HepG2 (cell line): ENCODE results near the gene UBAC2. TPM values are rescaled to one million over a fixed set of nuclear protein-coding genes. Genes with fewer than 3 reads are reported as not detected.

ENCODE experiments used
- ATAC-seq: fragments of 200-7000 bp; cut with Tn5 transposase; 3 replicates; pipeline ENCODE4 v1.9.1; 2020; ENCODE audit warnings: mild to moderate bottlenecking, moderate library complexity
- BruUV-seq: library from RNA; stranded (reverse); fragments of 400-500 nt; replicated peaks from 2 replicates; lab custom pipeline; 2021; lab: Mats Ljungman, UMichigan
- CTCF ChIA-PET: fragments of 300-600 bp; formaldehyde crosslinking; extraction: SDS; loops from one replicate; lab custom pipeline; 2021; ENCODE audit warnings: low total read pairs, inconsistent platforms, low intra/inter-chr PET ratio; lab: Yijun Ruan, JAX
- POLR2A ChIA-PET: fragments of 350-600 bp; sonication (Branson Sonifier 250); formaldehyde crosslinking; loops from one replicate; lab custom pipeline; 2020; ENCODE audit warnings: antibody characterized with exemption, inconsistent platforms; lab: Yijun Ruan, JAX
- DNase-seq: peaks from one replicate; pipeline ENCODE4 v3.0.0-alpha.2; 2015; ENCODE audit warnings: low spot score
- FAIRE-seq: peaks from 3 replicates; lab custom pipeline; 2011; peaks lifted over from hg19 to GRCh38; lab: Jason Lieb, UNC
- H2AFZ ChIP-seq: one replicate; pipeline ENCODE4 v1.6.1; 2011; ENCODE audit warnings: low read length, inconsistent platforms
- H3K27ac ChIP-seq: fragments of 300-600 bp; 3 replicates; pipeline ENCODE4 v1.8.0; 2011; ENCODE audit warnings: mixed run types, mild to moderate bottlenecking, mixed read lengths, low read length, inconsistent platforms; ENCODE audit not compliant: insufficient read depth; ENCODE audit errors: extremely low read length
- H3K27me3 ChIP-seq, 2 experiments: fragments of 200-600 bp in 1 of 2; 2 replicates in 1 of 2; 3 replicates in 1 of 2; pipeline versions ENCODE4 v1.6.0 to v1.8.0; 2011; ENCODE audit warnings: low read length in 2 of 2, mild to moderate bottlenecking in 2 of 2, moderate library complexity in 2 of 2, inconsistent platforms in 1 of 2; ENCODE audit not compliant: insufficient read depth in 2 of 2, control insufficient read depth in 1 of 2
- H3K36me3 ChIP-seq, 2 experiments: fragments of 200-600 bp in 1 of 2; replicated peaks in 1 of 2; 2 replicates in 1 of 2; 3 replicates in 1 of 2; pipeline versions ENCODE4 v1.5.1 to v1.8.0; 2011; ENCODE audit warnings: low read length in 2 of 2, inconsistent platforms in 1 of 2; ENCODE audit not compliant: insufficient read depth in 2 of 2, control insufficient read depth in 1 of 2
- H3K4me1 ChIP-seq: 2 replicates; pipeline ENCODE4 v1.5.1; 2012; ENCODE audit warnings: low read length, inconsistent platforms; ENCODE audit not compliant: insufficient read depth
- H3K4me2 ChIP-seq: 2 replicates; pipeline ENCODE4 v1.6.0; 2011; ENCODE audit warnings: low read depth, low read length, inconsistent platforms
- H3K4me3 ChIP-seq, 3 experiments: fragments of 200-600 bp in 1 of 3; sonication (generic), shearing (Covaris generic) in 1 of 3; replicated peaks in 1 of 3; 2 replicates each; pipeline ENCODE4 v1.5.1; 2011 to 2016; ENCODE audit warnings: low read length in 3 of 3, inconsistent platforms in 2 of 3, low read depth in 2 of 3, mild to moderate bottlenecking in 2 of 3, control low read depth in 1 of 3, mixed read lengths in 1 of 3; ENCODE audit not compliant: insufficient read depth in 1 of 3
- H3K79me2 ChIP-seq: one replicate; pipeline ENCODE4 v1.6.1; 2011; ENCODE audit warnings: low read length, inconsistent platforms; ENCODE audit not compliant: insufficient read depth
- H3K9ac ChIP-seq: 2 replicates; pipeline ENCODE4 v1.6.0; 2011; ENCODE audit warnings: mild to moderate bottlenecking, low read depth, low read length, inconsistent platforms; ENCODE audit not compliant: insufficient read depth
- H3K9me3 ChIP-seq: 2 replicates; pipeline ENCODE4 v1.5.1; 2012; ENCODE audit warnings: mild to moderate bottlenecking, low read length
- H4K20me1 ChIP-seq: 2 replicates; pipeline ENCODE4 v1.6.0; 2011; ENCODE audit warnings: inconsistent platforms, mild to moderate bottlenecking, low read length, moderate library complexity; ENCODE audit not compliant: insufficient read depth
- EED ChIP-seq: sonication (generic); formaldehyde crosslinking; IDR thresholded peaks from 2 replicates; pipeline ENCODE4 v1.5.0; 2020; ENCODE audit warnings: mild to moderate bottlenecking, missing genetic modification reagents
- ESRRA ChIP-seq: sonication (generic); formaldehyde crosslinking; IDR thresholded peaks from 2 replicates; pipeline ENCODE4 v1.5.1; 2020; ENCODE audit warnings: mild to moderate bottlenecking, low read depth, missing genetic modification reagents
- HNF1B ChIP-seq: sonication (generic); formaldehyde crosslinking; IDR thresholded peaks from 2 replicates; pipeline ENCODE4 v1.5.1; 2020; ENCODE audit warnings: mild to moderate bottlenecking, moderate library complexity, missing genetic modification reagents
- SP2 ChIP-seq: sonication (generic); formaldehyde crosslinking; IDR thresholded peaks from 2 replicates; pipeline ENCODE4 v1.5.1; 2020; ENCODE audit warnings: mild to moderate bottlenecking, missing genetic modification reagents
- ZNF101 ChIP-seq: sonication (generic); formaldehyde crosslinking; IDR thresholded peaks from 2 replicates; pipeline ENCODE4 v1.4.0; 2020; ENCODE audit warnings: mild to moderate bottlenecking, low read depth, missing genetic modification reagents, borderline replicate concordance
- ZNF20 ChIP-seq: sonication (generic); formaldehyde crosslinking; IDR thresholded peaks from 2 replicates; pipeline ENCODE4 v1.4.0; 2020; ENCODE audit warnings: mild to moderate bottlenecking, moderate library complexity, missing genetic modification reagents
- ZNF253 ChIP-seq: sonication (generic); formaldehyde crosslinking; IDR thresholded peaks from 2 replicates; pipeline ENCODE4 v1.8.0; 2022; ENCODE audit warnings: mild to moderate bottlenecking, missing genetic modification reagents, borderline replicate concordance
- ZNF781 ChIP-seq: sonication (generic); formaldehyde crosslinking; IDR thresholded peaks from 2 replicates; pipeline ENCODE4 v1.5.1; 2020; ENCODE audit warnings: borderline replicate concordance, mild to moderate bottlenecking, missing genetic modification reagents; ENCODE audit errors: not compliant biosample characterization
- WGBS: methylation state at CpG from one replicate; pipeline ENCODE4 v1.1.6; 2017; ENCODE audit warnings: low lambda C conversion rate; 5-methylcytosine and 5-hydroxymethylcytosine counted together
- in situ Hi-C: cut with HindIII; loops from 2 replicates; pipeline ENCODE4 v1.10.0; 2017; ENCODE audit warnings: low pct_unique_long_range_greater_than_20kb; ENCODE audit not compliant: extremely low pct_ligation_motif_present
- intact Hi-C: fragments of 100-400 bp; cut with micrococcal nuclease; formaldehyde crosslinking; loops from one replicate; pipeline ENCODE4 v1.10.0; 2022; ENCODE audit not compliant: unreplicated experiment
- polyA plus RNA-seq, 8 experiments: library from polyadenylated mRNA; depleted of rRNA in 3 of 8; stranded (reverse) in 7 of 8; unstranded in 1 of 8; fragments of >200 nt; fragmentation: Illumina TruSeq in 4 of 8; extraction: Trizol in 4 of 8; gene quantifications; 2 replicates each; pipeline versions ENCODE4 v1.2.1 to v1.2.3, GENCODE V29; 2011 to 2016; ENCODE audit warnings: low read depth in 4 of 8, missing spikeins in 1 of 8, mixed read lengths in 1 of 8; ENCODE audit not compliant: insufficient read depth in 1 of 8
- total RNA-seq, 5 experiments: library from RNA; depleted of rRNA; stranded (reverse); fragments of >200 nt; fragmentation: Illumina TruSeq; extraction: Trizol; gene quantifications; 2 replicates each; pipeline ENCODE4 v1.2.3, GENCODE V29; 2016; ENCODE audit warnings: low read depth in 1 of 5

The UBAC2 gene
- total and polyA plus RNA-seq, 2 of the 13 experiments (the other 11 are each of a cell fraction or from before 2014, with no cell fraction given) = 61.3 to 80.8 TPM

GRCh38 chr13:99354371-99354951 is 153.8 kb downstream of the UBAC2 start:
- no peak for ATAC-seq
- H4K20me1 ChIP-seq = no peaks in the 10 kb centered on the region; the same call in 1 of the 2 replicates
- 95% methylated on average over 6 of the region's 8 CpGs for WGBS
- TF ChIP-seq ZNF781 = no peak
- TF ChIP-seq SP2 (CRISPR knock-in tag) = no peak
- TF ChIP-seq, all 625 proteins: peak for 0
- no peaks in the 10 kb centered on the region for H3K79me2 ChIP-seq
- in situ Hi-C loops = no loop called here
- ChIA-PET CTCF (no interaction called here), POLR2A (no interaction called here)
- intact Hi-C loops = no loop called here
- H3K27ac ChIP-seq = no peak overlapping the region
- H3K36me3 ChIP-seq = peaks cover 16 to 46% of the 10 kb centered on the region in 2 experiments
- no peaks in the 10 kb centered on the region for H3K4me1 ChIP-seq
- DNase-seq (no peak), FAIRE-seq (no peak)
- no peak overlapping the region for H3K4me3 ChIP-seq
- no peak overlapping the region for H3K4me2 ChIP-seq
- BruUV-seq = no TSS peak
- H3K9ac ChIP-seq = no peak overlapping the region
- H3K27me3 ChIP-seq = no peaks in the 10 kb centered on the region
- no peak overlapping the region for H2AFZ ChIP-seq
- H3K9me3 ChIP-seq = no peaks in the 10 kb centered on the region

- ChIA-PET POLR2A (no interaction called here), CTCF (no interaction called here)
- Histone ChIP-seq H2AFZ (no peak overlapping the region), H3K27ac (no peak overlapping the region), H3K4me1 (no peaks in the 10 kb centered on the region), H4K20me1 (no peaks in the 10 kb centered on the region; the same call in 1 of the 2 replicates), H3K4me3 (no peak overlapping the region), H3K36me3 (peaks cover 17 to 51% of the 10 kb centered on the region in 2 experiments), H3K4me2 (no peak overlapping the region), H3K9me3 (no peaks in the 10 kb centered on the region), H3K79me2 (no peaks in the 10 kb centered on the region), H3K27me3 (no peaks in the 10 kb centered on the region), H3K9ac (no peak overlapping the region)
- ATAC-seq (peak; percentile 24; the same call in 2 of the 3 replicates), FAIRE-seq (no peak), DNase-seq (no peak)
- BruUV-seq = no TSS peak
- TF ChIP-seq HNF1B (CRISPR knock-in tag) = no peak
- TF ChIP-seq EED = no peak
- TF ChIP-seq ESRRA (CRISPR knock-in tag) = no peak
- no peak for TF ChIP-seq ZNF101
- TF ChIP-seq ZNF20 (CRISPR knock-in tag) = no peak
- TF ChIP-seq ZNF253 (CRISPR knock-in tag) = no peak
- in situ Hi-C loops (no loop called here), intact Hi-C loops (no loop called here)
- 91% methylated on average over 11 of the region's 18 CpGs for WGBS
Measured at GRCh38 chr13:99355267-99356011, 154.8 kb downstream of the UBAC2 start.
